ENCODE data around the gene ZNF230.

The ZNF230 gene

GRCh38 chr19:44002566-44003460 is at the start of gene ZNF230:
Gene ZNF230 (plus strand): TSS chr19:44002957. CDS start chr19:44007079, 4,122 bp downstream.
- peak; percentile 8 for DNase-seq

- no peak for DNase-seq
These were observed 45.9 kb upstream of the ZNF230 start for GRCh38 chr19:43956827-43957226.

GRCh38 chr19:43957891-43958290 is 44.9 kb upstream of the ZNF230 start:
- no peak for DNase-seq

- no peak for DNase-seq
These were observed 42.3 kb upstream of the ZNF230 start for GRCh38 chr19:43960411-43960810.

GRCh38 chr19:43966079-43966694 is 36.6 kb upstream of the ZNF230 start:
- no peak for DNase-seq

- no peak for DNase-seq
These were observed 26.0 kb upstream of the ZNF230 start for GRCh38 chr19:43976732-43977131.

GRCh38 chr19:43983544-43983911 is 19.2 kb upstream of the ZNF230 start:
- DNase-seq, result no peak

- no peak for DNase-seq
These were observed 18.7 kb upstream of the ZNF230 start, which contains the start of gene ZNF155 for GRCh38 chr19:43983912-43984686. Gene ZNF155 (plus strand): TSS chr19:43984188. CDS start chr19:43988544, 4,356 bp downstream.

- DNase-seq, result no peak
These were observed 18.1 kb upstream of the ZNF230 start for GRCh38 chr19:43984687-43985000.

- no peak for DNase-seq
These were observed 5.0 kb upstream of the ZNF230 start for GRCh38 chr19:43997631-43998290.

- no peak for DNase-seq
These were observed 568 bp upstream of the ZNF230 start for GRCh38 chr19:44002212-44002565.

GRCh38 chr19:44003461-44004009 is 778 bp downstream of the ZNF230 start:
- DNase-seq, result no peak

GRCh38 chr19:44005973-44006372 is 3.2 kb downstream of the ZNF230 start:
- no peak for DNase-seq

- DNase-seq, result no peak
These were observed 4.7 kb downstream of the ZNF230 start for GRCh38 chr19:44007473-44007872.

- no peak for DNase-seq
These were observed 7.7 kb downstream of the ZNF230 start for GRCh38 chr19:44010468-44010867.

GRCh38 chr19:44019498-44019897 is 16.7 kb downstream of the ZNF230 start:
- no peak for DNase-seq

GRCh38 chr19:44021221-44021620 is 18.5 kb downstream of the ZNF230 start:
- no peak for DNase-seq

GRCh38 chr19:44024900-44025216 is 22.1 kb downstream of the ZNF230 start:
- no peak for DNase-seq

- DNase-seq, result peak; percentile 13
These were observed 22.6 kb downstream of the ZNF230 start, which contains the start of gene ZNF222 for GRCh38 chr19:44025217-44025936. Gene ZNF222 (plus strand): TSS chr19:44025379. CDS start chr19:44025437, 58 bp downstream.

GRCh38 chr19:44026622-44027021 is 23.9 kb downstream of the ZNF230 start:
- DNase-seq, result no peak

GRCh38 chr19:44032001-44032610 is 29.3 kb downstream of the ZNF230 start:
- DNase-seq, result no peak

- no peak for DNase-seq
These were observed 39.4 kb downstream of the ZNF230 start for GRCh38 chr19:44042147-44042546.

Data from NK-92 treated with Interleukin-12 subunit alpha and Interleukin-12 subunit beta, amount 100 ng/mL, for 24 hours (cell line).